MM.1S (cell line): ENCODE data around the gene VSIG10L.

ENCODE experiments used
- EZH2 ChIP-seq: fragments of 300-600 bp; sonication (generic); optimal IDR thresholded peaks from 2 replicates; pipeline ENCODE3; 2017; ENCODE audit warnings: low read depth, mild to moderate bottlenecking, antibody characterized with exemption, low read length, mixed read lengths
- TF ChIP-seq, protein P1 (sequence below): fragments of 300-600 bp; sonication (generic); IDR thresholded peaks from 2 replicates; pipeline ENCODE4 v1.5.1; 2016; ENCODE audit warnings: antibody characterized with exemption, low read length, mixed read lengths

DNA sequence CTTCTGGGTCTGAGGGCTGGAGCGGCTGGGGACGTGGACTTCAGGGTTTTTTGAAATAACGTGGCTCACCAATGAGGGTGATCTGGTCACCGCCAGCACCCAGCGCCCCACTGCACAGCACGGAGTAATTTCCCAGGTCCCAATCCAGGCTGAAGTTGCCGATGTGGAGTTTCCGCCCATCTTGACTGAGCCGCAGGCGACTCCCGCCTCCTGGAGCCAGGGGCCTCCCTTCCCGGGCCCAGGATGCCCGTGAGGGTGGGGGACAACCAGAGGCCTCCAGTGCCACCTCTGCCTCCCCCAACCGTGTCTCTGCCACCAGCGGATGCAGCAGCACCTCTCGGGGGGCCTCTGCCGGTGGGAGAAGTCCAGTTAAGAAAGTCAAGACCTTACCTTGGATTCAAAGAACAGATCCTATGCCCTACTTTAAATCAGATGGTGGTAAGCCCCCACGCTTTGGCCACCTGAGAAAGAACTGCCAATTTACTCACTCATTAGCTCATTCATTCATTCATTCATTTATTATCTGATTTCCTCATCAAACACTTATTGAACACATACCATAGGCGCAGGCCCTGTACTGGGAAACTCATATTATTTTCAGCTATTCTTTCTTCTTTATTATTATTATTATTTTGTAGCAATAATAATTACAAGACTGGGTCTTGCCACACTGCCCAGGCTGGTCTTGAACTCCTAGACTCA, 3.9 kb downstream of the VSIG10L start:
- TF ChIP-seq, protein P1, sequence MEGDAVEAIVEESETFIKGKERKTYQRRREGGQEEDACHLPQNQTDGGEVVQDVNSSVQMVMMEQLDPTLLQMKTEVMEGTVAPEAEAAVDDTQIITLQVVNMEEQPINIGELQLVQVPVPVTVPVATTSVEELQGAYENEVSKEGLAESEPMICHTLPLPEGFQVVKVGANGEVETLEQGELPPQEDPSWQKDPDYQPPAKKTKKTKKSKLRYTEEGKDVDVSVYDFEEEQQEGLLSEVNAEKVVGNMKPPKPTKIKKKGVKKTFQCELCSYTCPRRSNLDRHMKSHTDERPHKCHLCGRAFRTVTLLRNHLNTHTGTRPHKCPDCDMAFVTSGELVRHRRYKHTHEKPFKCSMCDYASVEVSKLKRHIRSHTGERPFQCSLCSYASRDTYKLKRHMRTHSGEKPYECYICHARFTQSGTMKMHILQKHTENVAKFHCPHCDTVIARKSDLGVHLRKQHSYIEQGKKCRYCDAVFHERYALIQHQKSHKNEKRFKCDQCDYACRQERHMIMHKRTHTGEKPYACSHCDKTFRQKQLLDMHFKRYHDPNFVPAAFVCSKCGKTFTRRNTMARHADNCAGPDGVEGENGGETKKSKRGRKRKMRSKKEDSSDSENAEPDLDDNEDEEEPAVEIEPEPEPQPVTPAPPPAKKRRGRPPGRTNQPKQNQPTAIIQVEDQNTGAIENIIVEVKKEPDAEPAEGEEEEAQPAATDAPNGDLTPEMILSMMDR, result no peak
- no peak for TF ChIP-seq EZH2
